Measurements from ENCODE around the gene PLCXD1. TPM values are rescaled to one million over a fixed set of nuclear protein-coding genes. Genes with fewer than 3 reads are reported as not detected.
A peak's percentile ranks its signal among the peaks of the same experiment; 100 is the strongest.
"Not testable (repeated sequence)": the region's sequence is repeated elsewhere in the genome, so short reads cannot be mapped to it uniquely, and the experiment has no call there.

Gene PLCXD1
- total RNA-seq, 1 donor from 2014 or later = 25.9 TPM

GRCh38 chrX:320126-320783 lies 39.1 kb downstream of the PLCXD1 start:
- Histone ChIP-seq H3K4me1 (ENCODE audit: insufficient read depth, low read length) (peaks cover 9% of the 10 kb centered on the region), H3K9ac (ENCODE audit: low read length) (peak overlapping the region; percentile 98), H3K36me3 (ENCODE audit: insufficient read depth, low read length) (no peaks in the 10 kb centered on the region), H2AFZ (ENCODE audit: low read depth, low read length) (no peak overlapping the region), H3K27me3 (ENCODE audit: insufficient read depth, low read length) (no peaks in the 10 kb centered on the region), H3K9me3 (ENCODE audit: insufficient read depth, low read depth, low read length) (no peaks in the 10 kb centered on the region), H3K27ac (ENCODE audit: low read depth, low read length) (peak overlapping the region; percentile 89), H3K4me3 (ENCODE audit: insufficient read depth, low read depth, low read length) (peak overlapping the region; percentile 87), H3K79me2 (ENCODE audit: insufficient read depth, low read length) (peaks cover 31% of the 10 kb centered on the region), H3K4me2 (ENCODE audit: low read length) (peak overlapping the region; percentile 97), H4K20me1 (ENCODE audit: insufficient read depth, low read length) (peaks cover 27% of the 10 kb centered on the region)
- TF ChIP-seq EZH2 (IDR thresholded peaks at IDR 0.05; ENCODE audit: insufficient read depth, low read length) = no peak
- TF ChIP-seq, protein P1, sequence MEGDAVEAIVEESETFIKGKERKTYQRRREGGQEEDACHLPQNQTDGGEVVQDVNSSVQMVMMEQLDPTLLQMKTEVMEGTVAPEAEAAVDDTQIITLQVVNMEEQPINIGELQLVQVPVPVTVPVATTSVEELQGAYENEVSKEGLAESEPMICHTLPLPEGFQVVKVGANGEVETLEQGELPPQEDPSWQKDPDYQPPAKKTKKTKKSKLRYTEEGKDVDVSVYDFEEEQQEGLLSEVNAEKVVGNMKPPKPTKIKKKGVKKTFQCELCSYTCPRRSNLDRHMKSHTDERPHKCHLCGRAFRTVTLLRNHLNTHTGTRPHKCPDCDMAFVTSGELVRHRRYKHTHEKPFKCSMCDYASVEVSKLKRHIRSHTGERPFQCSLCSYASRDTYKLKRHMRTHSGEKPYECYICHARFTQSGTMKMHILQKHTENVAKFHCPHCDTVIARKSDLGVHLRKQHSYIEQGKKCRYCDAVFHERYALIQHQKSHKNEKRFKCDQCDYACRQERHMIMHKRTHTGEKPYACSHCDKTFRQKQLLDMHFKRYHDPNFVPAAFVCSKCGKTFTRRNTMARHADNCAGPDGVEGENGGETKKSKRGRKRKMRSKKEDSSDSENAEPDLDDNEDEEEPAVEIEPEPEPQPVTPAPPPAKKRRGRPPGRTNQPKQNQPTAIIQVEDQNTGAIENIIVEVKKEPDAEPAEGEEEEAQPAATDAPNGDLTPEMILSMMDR (IDR thresholded peaks at IDR 0.05; ENCODE audit: insufficient read depth, low read depth, low read length) = no peak
- FAIRE-seq (no peak), DNase-seq (ENCODE audit: low read depth) (no peak)
- peak overlapping the region; percentile 87 for H3K27ac Mint-ChIP-seq (ENCODE audit: unreplicated experiment)
- no peaks in the 10 kb centered on the region for H3K27me3 Mint-ChIP-seq (ENCODE audit: low read depth, unreplicated experiment)
- peaks cover 4% of the 10 kb centered on the region for H3K4me1 Mint-ChIP-seq (ENCODE audit: low read depth, unreplicated experiment)
- H3K4me3 Mint-ChIP-seq (ENCODE audit: unreplicated experiment) = peak overlapping the region; percentile 89
- H3K36me3 Mint-ChIP-seq (ENCODE audit: low read depth, unreplicated experiment) = peaks cover 2% of the 10 kb centered on the region
- H3K9me3 Mint-ChIP-seq (ENCODE audit: unreplicated experiment) = no peaks in the 10 kb centered on the region

GRCh38 chrX:323721-324628 lies 42.8 kb downstream of the PLCXD1 start:
- Mint-ChIP-seq H3K27ac (ENCODE audit: unreplicated experiment) (peak overlapping the region; percentile 47), H3K36me3 (ENCODE audit: low read depth, unreplicated experiment) (peaks cover 2% of the 10 kb centered on the region), H3K4me3 (ENCODE audit: unreplicated experiment) (no peak overlapping the region), H3K4me1 (ENCODE audit: low read depth, unreplicated experiment) (peaks cover 4% of the 10 kb centered on the region), H3K9me3 (ENCODE audit: unreplicated experiment) (no peaks in the 10 kb centered on the region), H3K27me3 (ENCODE audit: low read depth, unreplicated experiment) (no peaks in the 10 kb centered on the region)
- H4K20me1 ChIP-seq (ENCODE audit: insufficient read depth, low read length) = peaks cover 12% of the 10 kb centered on the region
- H3K27me3 ChIP-seq (ENCODE audit: insufficient read depth, low read length) = no peaks in the 10 kb centered on the region
- H3K9me3 ChIP-seq (ENCODE audit: insufficient read depth, low read depth, low read length) = no peaks in the 10 kb centered on the region
- no peak overlapping the region for H3K9ac ChIP-seq (ENCODE audit: low read length)
- H3K79me2 ChIP-seq (ENCODE audit: insufficient read depth, low read length) = peaks cover 16% of the 10 kb centered on the region
- H3K4me1 ChIP-seq (ENCODE audit: insufficient read depth, low read length) = peaks cover 9% of the 10 kb centered on the region
- no peaks in the 10 kb centered on the region for H3K36me3 ChIP-seq (ENCODE audit: insufficient read depth, low read length)
- no peak for TF ChIP-seq EZH2 (IDR thresholded peaks at IDR 0.05; ENCODE audit: insufficient read depth, low read length)
- TF ChIP-seq, protein P1 (IDR thresholded peaks at IDR 0.05; ENCODE audit: insufficient read depth, low read depth, low read length) = no peak
- DNase-seq (ENCODE audit: low read depth) (peak; percentile 76), FAIRE-seq (peak; percentile 99)
- no peak overlapping the region for H3K4me3 ChIP-seq (ENCODE audit: insufficient read depth, low read depth, low read length)
- no peak overlapping the region for H3K4me2 ChIP-seq (ENCODE audit: low read length)
- H2AFZ ChIP-seq (ENCODE audit: low read depth, low read length) = no peak overlapping the region
- H3K27ac ChIP-seq (ENCODE audit: low read depth, low read length) = no peak overlapping the region

DNA sequence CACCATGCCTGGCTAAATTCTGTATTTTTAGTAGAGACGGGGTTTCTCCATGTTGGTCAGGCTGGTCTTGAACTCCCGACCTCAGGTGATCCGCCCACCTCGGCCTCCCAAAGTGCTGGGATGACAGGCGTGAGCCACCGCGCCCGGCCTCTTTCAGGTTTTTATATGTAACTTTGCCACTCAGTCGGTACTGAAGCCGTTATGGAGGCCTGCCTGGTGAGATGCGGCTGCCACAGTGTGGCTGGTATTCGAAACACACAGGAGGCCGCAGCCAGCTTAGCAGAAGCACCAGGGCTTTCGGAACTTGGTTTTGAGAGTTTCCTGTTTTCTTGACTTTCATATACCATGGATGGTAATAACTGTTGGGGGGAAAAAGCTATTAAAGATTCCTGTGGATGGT lies 43.5 kb downstream of the PLCXD1 start:
- FAIRE-seq; H3K79me2 ChIP-seq (ENCODE audit: insufficient read depth, low read length); H3K9me3 Mint-ChIP-seq (ENCODE audit: unreplicated experiment); H3K36me3 Mint-ChIP-seq (ENCODE audit: low read depth, unreplicated experiment); H3K27me3 Mint-ChIP-seq (ENCODE audit: low read depth, unreplicated experiment); H3K4me2 ChIP-seq (ENCODE audit: low read length); DNase-seq (ENCODE audit: low read depth); H3K9ac ChIP-seq (ENCODE audit: low read length); H3K4me1 ChIP-seq (ENCODE audit: insufficient read depth, low read length); H3K4me1 Mint-ChIP-seq (ENCODE audit: low read depth, unreplicated experiment); H3K27me3 ChIP-seq (ENCODE audit: insufficient read depth, low read length); H3K27ac Mint-ChIP-seq (ENCODE audit: unreplicated experiment); H2AFZ ChIP-seq (ENCODE audit: low read depth, low read length); H3K4me3 ChIP-seq (ENCODE audit: insufficient read depth, low read depth, low read length); H3K9me3 ChIP-seq (ENCODE audit: insufficient read depth, low read depth, low read length); H3K27ac ChIP-seq (ENCODE audit: low read depth, low read length); H3K36me3 ChIP-seq (ENCODE audit: insufficient read depth, low read length); H3K4me3 Mint-ChIP-seq (ENCODE audit: unreplicated experiment): not testable (repeated sequence)
- peaks cover 12% of the 10 kb centered on the region for H4K20me1 ChIP-seq (ENCODE audit: insufficient read depth, low read length)
